ENCODE data around the gene ERBB4. TPM values are rescaled to one million over a fixed set of nuclear protein-coding genes. Genes with fewer than 3 reads are reported as not detected.

Gene ERBB4
- total RNA-seq, 1 experiment from 2014 or later, result 2.9 TPM

DNA sequence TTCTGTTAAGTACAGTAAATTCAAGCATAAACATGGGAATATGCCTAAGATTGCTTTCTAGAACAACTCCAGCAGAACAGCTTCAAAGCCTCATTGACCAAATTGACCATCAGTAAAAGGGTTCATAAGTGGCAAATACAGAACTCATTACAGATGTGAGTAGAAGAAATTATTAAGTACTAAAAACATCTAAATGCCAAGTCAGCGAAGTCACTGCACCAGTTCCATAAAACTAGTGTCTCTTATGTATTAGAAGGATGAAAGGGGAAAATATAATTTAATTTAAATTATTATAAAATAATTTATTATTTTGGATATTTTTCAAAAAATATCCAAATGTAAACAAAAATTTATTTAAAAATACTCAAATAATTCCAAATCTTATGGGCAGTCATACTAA, 553.2 kb downstream of the ERBB4 start:
- intact Hi-C loops (cut with micrococcal nuclease; ENCODE audit: unreplicated experiment), result no loop called here
- no peaks in the 10 kb centered on the region for H3K36me3 Mint-ChIP-seq (ENCODE audit: insufficient read depth, unreplicated experiment)
- H3K9me3 Mint-ChIP-seq (ENCODE audit: low read depth, unreplicated experiment), result no peaks in the 10 kb centered on the region
- CTCF ChIA-PET, result no interaction called here
- TF ChIP-seq, protein P1, sequence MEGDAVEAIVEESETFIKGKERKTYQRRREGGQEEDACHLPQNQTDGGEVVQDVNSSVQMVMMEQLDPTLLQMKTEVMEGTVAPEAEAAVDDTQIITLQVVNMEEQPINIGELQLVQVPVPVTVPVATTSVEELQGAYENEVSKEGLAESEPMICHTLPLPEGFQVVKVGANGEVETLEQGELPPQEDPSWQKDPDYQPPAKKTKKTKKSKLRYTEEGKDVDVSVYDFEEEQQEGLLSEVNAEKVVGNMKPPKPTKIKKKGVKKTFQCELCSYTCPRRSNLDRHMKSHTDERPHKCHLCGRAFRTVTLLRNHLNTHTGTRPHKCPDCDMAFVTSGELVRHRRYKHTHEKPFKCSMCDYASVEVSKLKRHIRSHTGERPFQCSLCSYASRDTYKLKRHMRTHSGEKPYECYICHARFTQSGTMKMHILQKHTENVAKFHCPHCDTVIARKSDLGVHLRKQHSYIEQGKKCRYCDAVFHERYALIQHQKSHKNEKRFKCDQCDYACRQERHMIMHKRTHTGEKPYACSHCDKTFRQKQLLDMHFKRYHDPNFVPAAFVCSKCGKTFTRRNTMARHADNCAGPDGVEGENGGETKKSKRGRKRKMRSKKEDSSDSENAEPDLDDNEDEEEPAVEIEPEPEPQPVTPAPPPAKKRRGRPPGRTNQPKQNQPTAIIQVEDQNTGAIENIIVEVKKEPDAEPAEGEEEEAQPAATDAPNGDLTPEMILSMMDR (IDR thresholded peaks at IDR 0.05; ENCODE audit: unreplicated experiment), result no peak
- H3K4me1 Mint-ChIP-seq (ENCODE audit: low read depth, unreplicated experiment), result peaks cover 7% of the 10 kb centered on the region
- DNase-seq, result no peak
- H3K27ac Mint-ChIP-seq (ENCODE audit: unreplicated experiment), result no peak overlapping the region
- H3K27me3 Mint-ChIP-seq (ENCODE audit: unreplicated experiment), result no peaks in the 10 kb centered on the region
- BruUV-seq (replicated peaks), result no TSS peak
- no peak overlapping the region for H3K4me3 Mint-ChIP-seq (ENCODE audit: low read depth, unreplicated experiment)

DNA sequence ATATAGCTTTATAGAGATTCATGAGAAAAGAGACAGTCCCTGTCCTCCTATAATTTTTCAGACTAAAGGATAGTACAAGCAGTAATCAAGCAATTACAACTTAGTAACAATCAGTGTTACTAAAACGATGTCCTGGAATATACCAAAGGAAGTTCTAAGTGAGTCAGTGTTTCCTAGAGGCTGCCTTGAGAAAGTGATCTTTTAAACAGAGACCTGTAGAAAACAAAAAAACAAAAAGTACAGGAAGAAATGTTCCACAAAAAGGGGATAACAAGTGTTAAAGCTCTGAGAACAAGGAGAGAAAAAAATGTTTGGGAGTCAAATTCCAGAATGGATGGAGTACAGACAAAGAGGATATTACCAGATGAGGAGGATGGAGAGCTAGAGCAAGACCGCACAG, 556.4 kb downstream of the ERBB4 start:
- Mint-ChIP-seq H3K9me3 (ENCODE audit: low read depth, unreplicated experiment) (no peaks in the 10 kb centered on the region), H3K36me3 (ENCODE audit: insufficient read depth, unreplicated experiment) (no peaks in the 10 kb centered on the region), H3K27me3 (ENCODE audit: unreplicated experiment) (no peaks in the 10 kb centered on the region), H3K4me3 (ENCODE audit: low read depth, unreplicated experiment) (no peak overlapping the region), H3K4me1 (ENCODE audit: low read depth, unreplicated experiment) (no peaks in the 10 kb centered on the region), H3K27ac (ENCODE audit: unreplicated experiment) (no peak overlapping the region)
- intact Hi-C loops (cut with micrococcal nuclease; ENCODE audit: unreplicated experiment), result no loop called here
- CTCF ChIA-PET, result no interaction called here
- TF ChIP-seq, protein P1 (IDR thresholded peaks at IDR 0.05; ENCODE audit: unreplicated experiment), result no peak
- no TSS peak for BruUV-seq (replicated peaks)
- DNase-seq, result no peak

DNA sequence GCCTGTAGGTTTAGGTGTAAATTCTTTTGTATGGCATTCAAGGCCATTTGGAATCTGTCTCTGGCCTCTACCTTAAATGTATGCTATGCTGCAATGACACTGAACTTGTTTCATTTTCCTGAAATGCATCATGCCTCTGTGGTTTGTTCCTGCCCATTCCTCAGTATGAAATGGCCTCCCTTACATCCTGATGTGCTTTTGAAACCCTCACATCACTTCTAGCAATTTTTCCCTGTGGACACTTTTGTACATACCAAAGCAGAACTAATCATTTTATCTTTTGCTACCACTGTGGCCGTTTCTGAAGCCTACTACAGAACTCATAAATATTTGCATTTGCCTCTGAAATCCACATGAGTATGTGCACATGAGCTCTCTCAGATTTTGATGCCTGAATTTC, 557.2 kb downstream of the ERBB4 start:
- Mint-ChIP-seq H3K36me3 (ENCODE audit: insufficient read depth, unreplicated experiment) (no peaks in the 10 kb centered on the region), H3K9me3 (ENCODE audit: low read depth, unreplicated experiment) (no peaks in the 10 kb centered on the region), H3K27me3 (ENCODE audit: unreplicated experiment) (no peaks in the 10 kb centered on the region), H3K27ac (ENCODE audit: unreplicated experiment) (no peak overlapping the region), H3K4me3 (ENCODE audit: low read depth, unreplicated experiment) (no peak overlapping the region), H3K4me1 (ENCODE audit: low read depth, unreplicated experiment) (no peaks in the 10 kb centered on the region)
- TF ChIP-seq, protein P1 (IDR thresholded peaks at IDR 0.05; ENCODE audit: unreplicated experiment), result no peak
- intact Hi-C loops (cut with micrococcal nuclease; ENCODE audit: unreplicated experiment), result no loop called here
- DNase-seq, result no peak
- no TSS peak for BruUV-seq (replicated peaks)
- CTCF ChIA-PET, result no interaction called here

DNA sequence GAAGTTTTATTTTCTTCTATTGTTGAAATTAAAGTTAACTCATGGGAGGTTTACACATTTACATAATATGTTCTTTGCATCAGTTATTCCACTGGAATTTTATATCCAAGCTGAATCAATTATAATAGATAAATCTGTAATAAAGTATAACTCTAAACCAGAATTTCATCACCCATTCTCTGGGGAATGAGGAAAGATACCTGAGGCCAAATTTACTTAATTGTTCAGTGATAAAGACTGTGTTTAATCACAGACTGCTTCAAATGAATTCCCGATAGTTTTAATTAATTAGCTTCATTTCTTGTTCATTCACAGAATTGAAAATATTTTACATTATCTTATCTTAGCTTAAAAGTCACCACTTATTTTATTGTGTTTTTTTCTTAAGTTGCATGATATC, 562.5 kb downstream of the ERBB4 start:
- TF ChIP-seq, protein P1 (IDR thresholded peaks at IDR 0.05; ENCODE audit: unreplicated experiment), result no peak
- CTCF ChIA-PET, result interaction anchor here (0.6 kb wide), 1 partner anchor 54 kb away, joined by 3 read pairs; no protein-coding TSS in a partner anchor
- H3K27me3 Mint-ChIP-seq (ENCODE audit: unreplicated experiment), result no peaks in the 10 kb centered on the region
- intact Hi-C loops (cut with micrococcal nuclease; ENCODE audit: unreplicated experiment), result no loop called here
- no TSS peak for BruUV-seq (replicated peaks)
- no peaks in the 10 kb centered on the region for H3K4me1 Mint-ChIP-seq (ENCODE audit: low read depth, unreplicated experiment)
- H3K4me3 Mint-ChIP-seq (ENCODE audit: low read depth, unreplicated experiment), result no peak overlapping the region
- no peak overlapping the region for H3K27ac Mint-ChIP-seq (ENCODE audit: unreplicated experiment)
- no peaks in the 10 kb centered on the region for H3K36me3 Mint-ChIP-seq (ENCODE audit: insufficient read depth, unreplicated experiment)
- peaks cover 7% of the 10 kb centered on the region for H3K9me3 Mint-ChIP-seq (ENCODE audit: low read depth, unreplicated experiment)
- DNase-seq, result no peak

All from Calu3 (cell line).